ENCODE measurements around the gene GDF10.

DNA sequence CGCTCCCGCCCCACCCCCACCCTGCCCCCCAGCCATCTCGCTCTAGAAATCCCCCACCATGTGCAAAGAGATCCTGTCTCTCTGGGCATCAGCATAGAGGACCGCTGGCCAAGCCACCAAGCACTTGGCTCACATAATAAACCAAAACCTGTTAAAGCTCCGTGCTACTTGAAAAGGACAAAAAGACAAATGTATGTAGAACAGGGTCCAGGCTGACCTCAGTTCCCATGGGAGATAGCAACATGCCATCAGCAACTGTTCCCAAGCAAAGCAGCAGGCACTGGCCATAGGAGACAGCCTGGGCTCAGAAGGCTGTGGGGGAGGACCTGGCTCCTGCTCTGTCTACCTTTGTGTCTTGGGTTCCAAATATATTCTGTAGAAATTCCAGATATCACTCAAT lies 38.4 kb upstream of the GDF10 start:
- TF ChIP-seq CTCF (IDR thresholded peaks at IDR 0.05; ENCODE audit: extremely low read depth in 1 of 2, insufficient read depth in 1 of 2, low read depth in 1 of 2, low read length in 2 of 2), result no peak
- no peak for TF ChIP-seq POLR2A (IDR thresholded peaks at IDR 0.05; ENCODE audit: low read depth, low read length)
- no peak for TF ChIP-seq MAX (IDR thresholded peaks at IDR 0.05; ENCODE audit: insufficient read depth, insufficient read length)
- TF ChIP-seq EZH2 (IDR thresholded peaks at IDR 0.05; ENCODE audit: borderline replicate concordance, low read depth, low read length, severe bottlenecking), result no peak
- TF ChIP-seq POLR2AphosphoS5 (IDR thresholded peaks at IDR 0.05; ENCODE audit: insufficient read depth, low read depth, low read length), result no peak
- no peak for TF ChIP-seq JUN (IDR thresholded peaks at IDR 0.05; ENCODE audit: borderline replicate concordance, insufficient read depth, insufficient read length, low read depth)
- no peak for TF ChIP-seq MYC (IDR thresholded peaks at IDR 0.05; ENCODE audit: low read depth, low read length)
- TF ChIP-seq FOS (IDR thresholded peaks at IDR 0.05; ENCODE audit: borderline replicate concordance, insufficient read depth, low read length), result no peak
- no peak for TF ChIP-seq GATA2 (IDR thresholded peaks at IDR 0.05; ENCODE audit: insufficient read depth, insufficient read length, low read depth, low read length)
